Breast epithelium (tissue), 4 donors: ENCODE data around the gene KIF5A. TPM values are rescaled to one million over a fixed set of nuclear protein-coding genes. Genes with fewer than 3 reads are reported as not detected.
A peak's percentile ranks its signal among the peaks of the same experiment; 100 is the strongest.

Experiments
- DNase-seq, 2 donors: peaks; one replicate each; pipeline ENCODE4 v3.0.0-alpha.2; 2019; ENCODE audit warnings: low spot score in 2 of 2
- H3K27ac ChIP-seq, 2 donors: fragments of 200-600 bp; sonication (generic) in 1 of 2; one replicate each; pipeline ENCODE4 v1.5.1; 2016 to 2019; ENCODE audit warnings: mild to moderate bottlenecking in 1 of 2
- H3K27me3 ChIP-seq, 2 donors: fragments of 200-600 bp; sonication (generic) in 1 of 2; one replicate each; pipeline versions ENCODE4 v1.5.1 to v1.6.0; 2017 to 2019; ENCODE audit warnings: control low read depth in 1 of 2, mild to moderate bottlenecking in 1 of 2
- H3K36me3 ChIP-seq: fragments of 200-600 bp; one replicate; pipeline ENCODE4 v1.5.1; 2019
- H3K4me1 ChIP-seq, 2 donors: fragments of 200-600 bp; sonication (generic); one replicate each; pipeline ENCODE4 v1.5.1; 2016 to 2019; ENCODE audit warnings: control low read depth in 1 of 2
- H3K4me3 ChIP-seq, 3 donors: fragments of 200-600 bp; sonication (generic); 1 replicate in 2 of 3; 2 replicates in 1 of 3; pipeline ENCODE4 v1.5.1; 2016 to 2019; ENCODE audit warnings: mild to moderate bottlenecking in 3 of 3, moderate library complexity in 2 of 3
- H3K9me3 ChIP-seq, 2 donors: fragments of 200-600 bp; sonication (generic) in 1 of 2; one replicate each; pipeline ENCODE4 v1.5.1; 2016 to 2019; ENCODE audit warnings: control low read depth in 1 of 2
- POLR2A ChIP-seq: fragments of 450-650 bp; IDR thresholded peaks from one replicate; pipeline ENCODE4 v1.6.1; 2016; ENCODE audit warnings: antibody characterized with exemption, mild to moderate bottlenecking, moderate library complexity
- POLR2AphosphoS5 ChIP-seq, 3 donors: sonication (generic); formaldehyde crosslinking; IDR thresholded peaks; one replicate each; pipeline ENCODE4 v1.6.1; 2017; ENCODE audit warnings: antibody characterized with exemption in 3 of 3
- intact Hi-C: fragments of 100-400 bp; cut with DNase I; formaldehyde crosslinking; loops from one replicate; pipeline ENCODE4 v1.15.1; 2023; ENCODE audit warnings: low total_unique reads
- total RNA-seq, 3 donors: library from RNA; depleted of rRNA; stranded (reverse); fragments of >200 nt; gene quantifications; one replicate each; pipeline ENCODE4 v1.1.0, GENCODE V29; 2016
- TF ChIP-seq, protein P1 (sequence below), 3 donors: fragments of 450-650 bp; IDR thresholded peaks; one replicate each; pipeline ENCODE4 v1.5.1; 2016 to 2017; ENCODE audit warnings: antibody characterized with exemption in 3 of 3, mild to moderate bottlenecking in 3 of 3, moderate library complexity in 3 of 3

KIF5A gene
- total RNA-seq, 3 donors from 2014 or later, result 0.98 to 1.2 TPM; not detected in 1

DNA sequence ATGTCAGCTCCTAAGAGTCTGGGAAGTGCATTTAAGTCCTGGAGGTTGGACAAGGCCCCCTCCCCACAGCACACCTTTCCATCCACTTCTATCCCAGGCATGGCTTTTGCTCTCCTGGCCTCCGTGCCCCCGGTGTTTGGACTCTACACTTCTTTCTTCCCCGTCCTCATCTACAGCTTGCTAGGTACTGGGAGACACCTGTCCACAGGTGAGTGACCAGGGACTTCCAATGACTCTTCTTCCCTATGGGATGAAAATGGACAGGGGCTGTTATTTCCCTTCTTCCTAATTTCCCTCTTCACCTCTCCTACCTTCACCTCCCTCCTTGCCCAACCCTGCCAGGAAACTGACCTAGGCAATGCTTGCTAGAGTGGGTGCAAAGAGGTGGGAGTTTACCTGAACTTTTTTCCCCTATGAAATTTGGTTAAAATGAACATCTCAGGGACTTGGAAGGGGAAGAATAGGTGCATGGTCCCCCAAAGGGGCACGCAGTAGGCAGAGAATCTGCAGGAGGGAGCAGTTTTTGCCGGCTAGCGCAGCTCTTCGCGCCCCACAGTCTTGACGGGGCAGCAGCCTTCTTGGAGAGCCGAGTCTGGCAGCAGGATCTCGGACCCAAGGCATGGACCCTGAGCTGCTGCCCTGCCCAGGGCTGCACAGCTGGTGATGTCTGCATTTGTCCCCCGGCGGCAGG, 70.5 kb downstream of the KIF5A start:
- H3K4me1 ChIP-seq, result peaks cover 0 to 11% of the 10 kb centered on the region in 2 donors
- no peak for DNase-seq
- TF ChIP-seq, protein P1, sequence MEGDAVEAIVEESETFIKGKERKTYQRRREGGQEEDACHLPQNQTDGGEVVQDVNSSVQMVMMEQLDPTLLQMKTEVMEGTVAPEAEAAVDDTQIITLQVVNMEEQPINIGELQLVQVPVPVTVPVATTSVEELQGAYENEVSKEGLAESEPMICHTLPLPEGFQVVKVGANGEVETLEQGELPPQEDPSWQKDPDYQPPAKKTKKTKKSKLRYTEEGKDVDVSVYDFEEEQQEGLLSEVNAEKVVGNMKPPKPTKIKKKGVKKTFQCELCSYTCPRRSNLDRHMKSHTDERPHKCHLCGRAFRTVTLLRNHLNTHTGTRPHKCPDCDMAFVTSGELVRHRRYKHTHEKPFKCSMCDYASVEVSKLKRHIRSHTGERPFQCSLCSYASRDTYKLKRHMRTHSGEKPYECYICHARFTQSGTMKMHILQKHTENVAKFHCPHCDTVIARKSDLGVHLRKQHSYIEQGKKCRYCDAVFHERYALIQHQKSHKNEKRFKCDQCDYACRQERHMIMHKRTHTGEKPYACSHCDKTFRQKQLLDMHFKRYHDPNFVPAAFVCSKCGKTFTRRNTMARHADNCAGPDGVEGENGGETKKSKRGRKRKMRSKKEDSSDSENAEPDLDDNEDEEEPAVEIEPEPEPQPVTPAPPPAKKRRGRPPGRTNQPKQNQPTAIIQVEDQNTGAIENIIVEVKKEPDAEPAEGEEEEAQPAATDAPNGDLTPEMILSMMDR (IDR thresholded peaks at IDR 0.05), result no peak
- TF ChIP-seq POLR2A (no peak), POLR2AphosphoS5 (IDR thresholded peaks at IDR 0.05) (no peak)
- no peak overlapping the region for H3K27ac ChIP-seq
- H3K4me3 ChIP-seq, result peak overlapping the region in 1 of 3 donors; percentile 47
- intact Hi-C loops, result no loop called here
- H3K27me3 ChIP-seq, result peaks cover 0 to 25% of the 10 kb centered on the region in 2 donors
- H3K36me3 ChIP-seq, result no peaks in the 10 kb centered on the region
- H3K9me3 ChIP-seq, result no peaks in the 10 kb centered on the region

DNA sequence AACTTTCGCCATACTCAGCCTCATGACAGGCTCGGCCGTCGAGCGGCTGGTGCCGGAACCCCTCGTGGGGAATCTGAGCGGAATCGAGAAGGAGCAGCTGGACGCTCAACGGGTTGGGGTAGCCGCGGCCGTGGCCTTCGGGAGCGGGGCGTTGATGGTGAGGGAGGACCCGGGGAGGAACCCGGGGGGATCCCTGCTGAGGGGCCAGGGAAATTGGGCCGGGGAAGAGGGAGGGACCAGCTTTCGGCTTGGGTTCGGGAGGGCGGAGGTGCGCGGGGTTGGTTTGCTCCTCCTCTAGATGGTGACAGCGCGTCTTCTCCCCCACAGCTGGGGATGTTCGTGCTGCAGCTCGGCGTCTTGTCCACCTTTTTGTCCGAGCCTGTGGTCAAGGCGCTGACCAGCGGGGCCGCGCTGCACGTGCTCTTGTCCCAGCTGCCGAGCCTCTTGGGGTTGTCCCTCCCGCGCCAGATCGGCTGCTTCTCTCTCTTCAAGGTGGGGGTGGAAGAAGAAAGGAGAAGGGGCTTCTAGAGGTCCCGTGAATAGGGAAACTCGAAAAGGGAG, 71.2 kb downstream of the KIF5A start:
- H3K27ac ChIP-seq, result no peak overlapping the region
- TF ChIP-seq POLR2AphosphoS5 (IDR thresholded peaks at IDR 0.05), result no peak
- TF ChIP-seq POLR2A, result no peak
- TF ChIP-seq, protein P1 (IDR thresholded peaks at IDR 0.05), result no peak
- intact Hi-C loops, result no loop called here
- H3K36me3 ChIP-seq, result no peaks in the 10 kb centered on the region
- H3K27me3 ChIP-seq, result peaks cover 0 to 25% of the 10 kb centered on the region in 2 donors
- peak overlapping the region; percentile 31 to 62 (median 47) for H3K4me3 ChIP-seq
- H3K4me1 ChIP-seq, result peaks cover 0 to 11% of the 10 kb centered on the region in 2 donors
- H3K9me3 ChIP-seq, result no peaks in the 10 kb centered on the region
- no peak for DNase-seq

DNA sequence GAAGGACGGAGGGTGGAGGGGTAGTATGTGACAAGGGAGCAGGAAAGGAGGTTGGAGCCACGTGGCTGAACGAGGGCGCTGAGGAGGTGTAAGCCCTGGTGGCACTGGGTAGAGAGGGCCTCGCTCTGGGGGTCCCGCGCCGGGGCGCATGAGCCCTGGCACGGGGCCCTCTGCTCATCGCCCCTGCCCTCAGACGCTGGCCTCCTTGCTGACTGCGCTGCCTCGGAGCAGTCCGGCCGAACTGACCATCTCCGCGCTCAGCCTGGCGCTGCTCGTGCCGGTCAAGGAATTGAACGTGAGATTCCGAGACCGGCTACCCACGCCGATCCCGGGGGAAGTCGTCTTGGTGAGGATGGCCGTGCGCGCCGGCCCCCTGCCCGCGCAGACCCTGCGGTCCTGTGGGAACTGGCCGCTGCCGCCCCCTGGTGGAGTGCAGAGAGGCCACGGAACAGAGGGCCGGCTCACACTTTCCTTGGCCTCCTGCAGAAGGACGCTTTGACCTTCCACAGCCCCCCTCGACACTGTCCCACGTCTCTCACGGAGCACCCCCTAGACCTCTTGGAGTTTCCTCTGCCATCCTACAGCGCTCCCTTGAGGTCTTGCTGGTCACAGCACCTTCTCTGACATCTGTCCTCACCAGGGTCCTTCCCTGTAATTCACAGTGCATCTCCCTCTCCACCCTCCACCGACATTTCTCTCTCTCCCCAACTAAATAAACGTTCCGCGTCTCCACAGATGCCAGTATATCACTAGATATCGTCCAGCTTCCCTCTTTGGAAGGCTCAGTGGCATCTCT, 71.9 kb downstream of the KIF5A start:
- Histone ChIP-seq H3K27ac (no peak overlapping the region), H3K4me1 (peaks cover 0 to 11% of the 10 kb centered on the region in 2 donors), H3K9me3 (no peaks in the 10 kb centered on the region), H3K4me3 (peak overlapping the region; percentile 31 to 62 (median 47)), H3K27me3 (peaks cover 0 to 30% of the 10 kb centered on the region in 2 donors), H3K36me3 (no peaks in the 10 kb centered on the region)
- no peak for DNase-seq
- intact Hi-C loops, result no loop called here
- peak in 1 of 3 donors; percentile 8 for TF ChIP-seq POLR2AphosphoS5 (IDR thresholded peaks at IDR 0.05)
- TF ChIP-seq, protein P1 (IDR thresholded peaks at IDR 0.05), result peak; percentile 60 to 89 (median 84)
- TF ChIP-seq POLR2A, result no peak

DNA sequence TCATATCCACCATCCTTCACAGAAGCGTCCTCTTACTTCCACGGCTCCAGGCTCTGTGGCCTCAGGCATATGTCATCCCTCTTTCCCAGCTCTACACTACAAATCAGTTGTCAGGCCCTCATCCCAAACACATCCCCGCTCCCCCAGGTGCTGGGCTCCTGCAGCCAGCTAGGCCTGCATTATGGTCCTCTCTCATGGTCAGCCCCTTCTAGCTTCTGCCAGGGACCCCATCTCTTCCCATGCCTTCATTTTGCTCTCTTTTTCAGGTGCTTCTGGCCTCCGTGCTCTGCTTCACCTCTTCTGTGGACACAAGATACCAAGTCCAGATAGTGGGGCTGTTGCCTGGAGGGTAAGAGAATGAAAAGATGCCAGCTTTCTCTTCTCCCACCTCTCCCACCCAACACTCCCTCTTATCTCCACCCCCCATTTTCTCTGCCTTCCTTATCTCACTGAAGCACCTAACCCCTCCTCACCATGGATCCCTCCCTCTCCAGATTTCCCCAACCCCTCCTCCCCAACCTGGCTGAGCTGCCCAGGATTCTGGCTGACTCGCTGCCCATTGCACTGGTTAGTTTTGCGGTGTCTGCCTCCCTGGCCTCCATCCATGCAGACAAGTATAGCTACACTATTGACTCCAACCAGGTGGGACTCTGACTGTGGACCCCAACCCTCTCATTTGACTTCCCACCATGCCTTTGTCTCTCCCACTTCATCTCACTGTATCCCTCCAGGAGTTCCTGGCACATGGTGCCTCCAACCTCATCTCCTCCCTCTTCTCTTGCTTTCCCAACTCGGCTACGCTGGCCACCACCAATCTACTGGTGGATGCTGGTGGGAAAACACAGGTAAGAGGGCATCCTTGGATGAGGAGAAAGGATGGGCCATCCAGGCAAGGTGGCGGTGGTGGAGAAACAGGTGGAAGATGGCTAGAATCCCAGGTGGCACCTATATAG, 72.7 kb downstream of the KIF5A start:
- Histone ChIP-seq H3K4me1 (peaks cover 0 to 11% of the 10 kb centered on the region in 2 donors), H3K27me3 (peaks cover 0 to 31% of the 10 kb centered on the region in 2 donors), H3K27ac (no peak overlapping the region), H3K9me3 (no peaks in the 10 kb centered on the region), H3K4me3 (no peak overlapping the region), H3K36me3 (no peaks in the 10 kb centered on the region)
- TF ChIP-seq, protein P1 (IDR thresholded peaks at IDR 0.05), result no peak
- TF ChIP-seq POLR2AphosphoS5 (IDR thresholded peaks at IDR 0.05) (no peak), POLR2A (no peak)
- intact Hi-C loops, result no loop called here
- no peak for DNase-seq
